Astrocyte (in vitro differentiated cells and primary cell): ENCODE results near the gene MALAT1. TPM values are rescaled to one million over a fixed set of nuclear protein-coding genes. Genes with fewer than 3 reads are reported as not detected.

Source experiments
- DNase-seq: peaks from one replicate; pipeline ENCODE4 v3.0.0-alpha.2; 2010; ENCODE audit warnings: low read depth
- FAIRE-seq: peaks from 2 replicates; lab custom pipeline; 2011; peaks lifted over from hg19 to GRCh38; lab: Jason Lieb, UNC
- H2AFZ ChIP-seq: 2 replicates; pipeline ENCODE4 v1.6.0; 2012; ENCODE audit warnings: low read depth, low read length, inconsistent platforms
- H3K27ac ChIP-seq: 2 replicates; pipeline ENCODE4 v1.5.1; 2011; ENCODE audit warnings: low read depth, low read length, inconsistent platforms
- H3K27me3 ChIP-seq: 2 replicates; pipeline ENCODE4 v1.6.0; 2011; ENCODE audit warnings: low read length, inconsistent platforms; ENCODE audit not compliant: insufficient read depth
- H3K36me3 ChIP-seq: 2 replicates; pipeline ENCODE4 v1.5.1; 2011; ENCODE audit warnings: low read length, inconsistent platforms; ENCODE audit not compliant: insufficient read depth
- H3K4me1 ChIP-seq: 2 replicates; pipeline ENCODE4 v1.5.1; 2011; ENCODE audit warnings: low read length, inconsistent platforms; ENCODE audit not compliant: insufficient read depth
- H3K4me2 ChIP-seq: 2 replicates; pipeline ENCODE4 v1.6.0; 2012; ENCODE audit warnings: low read length, inconsistent platforms
- H3K4me3 ChIP-seq: 2 replicates; pipeline ENCODE4 v1.5.1; 2011; ENCODE audit warnings: low read depth, mild to moderate bottlenecking, low read length, inconsistent platforms; ENCODE audit not compliant: insufficient read depth
- H3K79me2 ChIP-seq: 2 replicates; pipeline ENCODE4 v1.6.0; 2012; ENCODE audit warnings: mild to moderate bottlenecking, low read length, inconsistent platforms; ENCODE audit not compliant: insufficient read depth
- H3K9ac ChIP-seq: 2 replicates; pipeline ENCODE4 v1.6.0; 2012; ENCODE audit warnings: mild to moderate bottlenecking, low read length, inconsistent platforms
- H3K9me3 ChIP-seq: 2 replicates; pipeline ENCODE4 v1.5.1; 2012; ENCODE audit warnings: low read depth, mild to moderate bottlenecking, low read length, inconsistent platforms; ENCODE audit not compliant: insufficient read depth
- H4K20me1 ChIP-seq: 2 replicates; pipeline ENCODE4 v1.6.0; 2012; ENCODE audit warnings: low read length, inconsistent platforms; ENCODE audit not compliant: insufficient read depth
- H3K27ac Mint-ChIP-seq: one replicate; pipeline ENCODE4 v1.8.0; 2021; ENCODE audit warnings: mild to moderate bottlenecking, mixed read lengths; ENCODE audit not compliant: unreplicated experiment
- H3K27me3 Mint-ChIP-seq: one replicate; pipeline ENCODE4 v1.8.0; 2021; ENCODE audit warnings: low read depth, mixed read lengths; ENCODE audit not compliant: unreplicated experiment
- H3K36me3 Mint-ChIP-seq: one replicate; pipeline ENCODE4 v1.8.0; 2021; ENCODE audit warnings: low read depth, mixed read lengths; ENCODE audit not compliant: unreplicated experiment
- H3K4me1 Mint-ChIP-seq: one replicate; pipeline ENCODE4 v1.8.0; 2021; ENCODE audit warnings: low read depth, mixed read lengths; ENCODE audit not compliant: unreplicated experiment
- H3K4me3 Mint-ChIP-seq: one replicate; pipeline ENCODE4 v1.8.0; 2021; ENCODE audit warnings: mild to moderate bottlenecking, moderate library complexity, mixed read lengths; ENCODE audit not compliant: unreplicated experiment
- H3K9me3 Mint-ChIP-seq: one replicate; pipeline ENCODE4 v1.8.0; 2021; ENCODE audit warnings: mild to moderate bottlenecking, mixed read lengths; ENCODE audit not compliant: unreplicated experiment
- CTCF ChIP-seq: IDR thresholded peaks from 2 replicates; pipeline ENCODE4 v1.5.1; 2011; ENCODE audit warnings: low read depth, mild to moderate bottlenecking, inconsistent platforms, low read length, moderate library complexity; ENCODE audit not compliant: insufficient read depth
- EZH2 ChIP-seq: IDR thresholded peaks from 2 replicates; pipeline ENCODE4 v1.6.1; 2012; ENCODE audit warnings: mild to moderate bottlenecking, low read length, inconsistent platforms; ENCODE audit not compliant: insufficient read depth
- total RNA-seq: library from RNA; stranded (reverse); gene quantifications from 2 replicates; pipeline ENCODE4 v1.2.1, GENCODE V29; 2021

MALAT1 gene
- total RNA-seq, 1 donor from 2014 or later: 8,991 TPM

- Histone ChIP-seq H3K4me1 (peaks cover 87% of the 10 kb centered on the region), H3K9me3 (no peaks in the 10 kb centered on the region), H3K4me3 (no peak overlapping the region), H3K27ac (peak overlapping the region; percentile 100), H3K9ac (peak overlapping the region; percentile 95), H4K20me1 (no peaks in the 10 kb centered on the region), H3K36me3 (no peaks in the 10 kb centered on the region), H3K79me2 (peaks cover 58% of the 10 kb centered on the region), H3K4me2 (peak overlapping the region; percentile 67), H3K27me3 (no peaks in the 10 kb centered on the region), H2AFZ (no peak overlapping the region)
- H3K4me1 Mint-ChIP-seq: peaks cover 74% of the 10 kb centered on the region
- H3K27me3 Mint-ChIP-seq: no peaks in the 10 kb centered on the region
- peak overlapping the region; percentile 100 for H3K27ac Mint-ChIP-seq
- DNase-seq (peak; percentile 99), FAIRE-seq (no peak)
- TF ChIP-seq CTCF (no peak), EZH2 (no peak)
- H3K4me3 Mint-ChIP-seq: peak overlapping the region; percentile 74
- H3K36me3 Mint-ChIP-seq: no peaks in the 10 kb centered on the region
- peaks cover 2% of the 10 kb centered on the region for H3K9me3 Mint-ChIP-seq
These were observed 5.3 kb upstream of the MALAT1 start for GRCh38 chr11:65493367-65494176.

- Histone ChIP-seq H4K20me1 (peaks cover 25% of the 10 kb centered on the region), H3K36me3 (peaks cover 12% of the 10 kb centered on the region), H3K27me3 (no peaks in the 10 kb centered on the region), H3K4me1 (peaks cover 60% of the 10 kb centered on the region), H3K4me2 (peak overlapping the region; percentile 84), H3K9me3 (no peaks in the 10 kb centered on the region), H2AFZ (no peak overlapping the region), H3K79me2 (peaks cover 68% of the 10 kb centered on the region), H3K4me3 (peak overlapping the region; percentile 45), H3K9ac (peak overlapping the region; percentile 91), H3K27ac (peak overlapping the region; percentile 98)
- Mint-ChIP-seq H3K4me1 (peaks cover 48% of the 10 kb centered on the region), H3K27ac (no peak overlapping the region), H3K27me3 (no peaks in the 10 kb centered on the region), H3K9me3 (peaks cover 2% of the 10 kb centered on the region), H3K4me3 (peak overlapping the region; percentile 72), H3K36me3 (no peaks in the 10 kb centered on the region)
- no peak for TF ChIP-seq EZH2
- TF ChIP-seq CTCF: no peak
- no peak for FAIRE-seq
- no peak for DNase-seq
These were observed 2.3 kb upstream of the MALAT1 start for GRCh38 chr11:65496304-65497140.
